ENCODE data around the gene PTPN5. TPM values are rescaled to one million over a fixed set of nuclear protein-coding genes. Genes with fewer than 3 reads are reported as not detected.

PTPN5 gene
- total RNA-seq, 4 donors from 2014 or later = under 0.01 to 3.2 (median 0.79) TPM

GRCh38 chr11:18791969-18792628 lies 501 bp upstream of the PTPN5 start:
- no peak for DNase-seq
- Histone ChIP-seq H3K27me3 (no peaks in the 10 kb centered on the region), H3K4me1 (no peaks in the 10 kb centered on the region), H3K9me3 (no peaks in the 10 kb centered on the region), H3K27ac (no peak overlapping the region), H3K4me3 (no peak overlapping the region), H3K36me3 (no peaks in the 10 kb centered on the region)
- intact Hi-C loops (cut with DNase I; ENCODE audit: low total_unique reads) = no loop called here
- TF ChIP-seq POLR2A (IDR thresholded peaks at IDR 0.05) (no peak), CTCF (IDR thresholded peaks at IDR 0.05) (no peak)

- Histone ChIP-seq H3K27me3 (no peaks in the 10 kb centered on the region), H3K36me3 (no peaks in the 10 kb centered on the region), H3K4me3 (no peak overlapping the region), H3K9me3 (no peaks in the 10 kb centered on the region), H3K27ac (no peak overlapping the region), H3K4me1 (no peaks in the 10 kb centered on the region)
- intact Hi-C loops (cut with DNase I; ENCODE audit: low total_unique reads) = no loop called here
- no peak for DNase-seq
- no peak for TF ChIP-seq POLR2A (IDR thresholded peaks at IDR 0.05)
- TF ChIP-seq CTCF (IDR thresholded peaks at IDR 0.05) = no peak
Observed at GRCh38 chr11:18790883-18791206, 753 bp downstream of the PTPN5 start.

- Histone ChIP-seq H3K36me3 (no peaks in the 10 kb centered on the region), H3K4me3 (no peak overlapping the region), H3K4me1 (no peaks in the 10 kb centered on the region), H3K9me3 (no peaks in the 10 kb centered on the region), H3K27me3 (no peaks in the 10 kb centered on the region), H3K27ac (no peak overlapping the region)
- no peak for DNase-seq
- intact Hi-C loops (cut with DNase I; ENCODE audit: low total_unique reads) = no loop called here
- TF ChIP-seq CTCF (IDR thresholded peaks at IDR 0.05) = no peak
- TF ChIP-seq POLR2A (IDR thresholded peaks at IDR 0.05) = no peak
Observed at GRCh38 chr11:18789942-18790341, 1.7 kb downstream of the PTPN5 start.

GRCh38 chr11:18785411-18785810 lies 6.2 kb downstream of the PTPN5 start:
- no peak for DNase-seq
- Histone ChIP-seq H3K9me3 (no peaks in the 10 kb centered on the region), H3K4me3 (no peak overlapping the region), H3K27ac (no peak overlapping the region), H3K4me1 (no peaks in the 10 kb centered on the region), H3K36me3 (no peaks in the 10 kb centered on the region), H3K27me3 (no peaks in the 10 kb centered on the region)
- intact Hi-C loops (cut with DNase I; ENCODE audit: low total_unique reads) = no loop called here
- no peak for TF ChIP-seq POLR2A (IDR thresholded peaks at IDR 0.05)
- TF ChIP-seq CTCF (IDR thresholded peaks at IDR 0.05) = no peak

GRCh38 chr11:18780896-18781295 lies 10.7 kb downstream of the PTPN5 start:
- intact Hi-C loops (cut with DNase I; ENCODE audit: low total_unique reads) = no loop called here
- Histone ChIP-seq H3K27ac (no peak overlapping the region), H3K27me3 (no peaks in the 10 kb centered on the region), H3K4me3 (no peak overlapping the region), H3K4me1 (no peaks in the 10 kb centered on the region), H3K36me3 (no peaks in the 10 kb centered on the region), H3K9me3 (no peaks in the 10 kb centered on the region)
- no peak for DNase-seq
- TF ChIP-seq CTCF (IDR thresholded peaks at IDR 0.05) = no peak
- no peak for TF ChIP-seq POLR2A (IDR thresholded peaks at IDR 0.05)
